ENCODE data around the gene ZMYND10.

Gene ZMYND10

GRCh38 chr3:50303013-50303815 is 42.3 kb downstream of the ZMYND10 start, which contains the start of gene HYAL1:
Gene HYAL1, minus strand, starts transcription at chr3:50303574. Its CDS starts 618 bp downstream, at chr3:50302956.
- TF ChIP-seq CTCF (IDR thresholded peaks at IDR 0.05; ENCODE audit: insufficient read depth, missing control alignments), result no peak
- FAIRE-seq (no peak), DNase-seq (ENCODE audit: insufficient read length, low spot score) (no peak)

- DNase-seq (ENCODE audit: insufficient read length, low spot score) (no peak), FAIRE-seq (no peak)
- no peak for TF ChIP-seq CTCF (IDR thresholded peaks at IDR 0.05; ENCODE audit: insufficient read depth, missing control alignments)
Measured at GRCh38 chr3:50302095-50303012, 43.2 kb downstream of the ZMYND10 start.

GRCh38 chr3:50300681-50301254 is 44.8 kb downstream of the ZMYND10 start:
- no peak for DNase-seq (ENCODE audit: insufficient read length, low spot score)
- FAIRE-seq, result no peak
- no peak for TF ChIP-seq CTCF (IDR thresholded peaks at IDR 0.05; ENCODE audit: insufficient read depth, missing control alignments)

- no peak for TF ChIP-seq CTCF (IDR thresholded peaks at IDR 0.05; ENCODE audit: insufficient read depth, missing control alignments)
- DNase-seq (ENCODE audit: insufficient read length, low spot score), result no peak
- no peak for FAIRE-seq
Measured at GRCh38 chr3:50299929-50300680, 45.4 kb downstream of the ZMYND10 start.

- FAIRE-seq, result no peak
- no peak for TF ChIP-seq CTCF (IDR thresholded peaks at IDR 0.05; ENCODE audit: insufficient read depth, missing control alignments)
- DNase-seq (ENCODE audit: insufficient read length, low spot score), result no peak
Measured at GRCh38 chr3:50299638-50299928, 45.9 kb downstream of the ZMYND10 start.

GRCh38 chr3:50298836-50299637 is 46.5 kb downstream of the ZMYND10 start, which contains the start of the genes HYAL3 and NAA80:
Gene HYAL3, minus strand, starts transcription at chr3:50299405. Its CDS starts 3,803 bp downstream, at chr3:50295602.
Gene NAA80, minus strand, starts transcription at chr3:50299405. Its CDS starts 1,942 bp downstream, at chr3:50297463.
- no peak for TF ChIP-seq CTCF (IDR thresholded peaks at IDR 0.05; ENCODE audit: insufficient read depth, missing control alignments)
- DNase-seq (ENCODE audit: insufficient read length, low spot score) (peak; percentile 98), FAIRE-seq (no peak)

All from D721Med (cell line).